HG02588 (cell line): Measurements from ENCODE around the gene HEXA.
"Not testable (repeated sequence)": the region's sequence is repeated elsewhere in the genome, so short reads cannot be mapped to it uniquely, and the experiment has no call there.

Experiments used
- ATAC-seq: cut with Tn5 transposase; IDR thresholded peaks from one replicate; pipeline ENCODE4 v1.9.1; 2021; ENCODE audit warnings: mild to moderate bottlenecking, moderate library complexity; ENCODE audit not compliant: unreplicated experiment

HEXA gene

GRCh38 chr15:72375846-72376581 is at the start of gene HEXA:
Gene HEXA (minus strand): TSS chr15:72376014. CDS start chr15:72375972, 42 bp downstream.
- ATAC-seq = peak; percentile 83

GRCh38 chr15:72423256-72423655 is 47.4 kb upstream of the HEXA start:
- no peak for ATAC-seq

GRCh38 chr15:72421484-72421883 is 45.7 kb upstream of the HEXA start:
- ATAC-seq = no peak

- ATAC-seq = no peak
Measured at GRCh38 chr15:72420576-72420975, 44.8 kb upstream of the HEXA start.

- not testable (repeated sequence) for ATAC-seq
Measured at GRCh38 chr15:72419768-72420167, 44.0 kb upstream of the HEXA start.

GRCh38 chr15:72415304-72415703 is 39.5 kb upstream of the HEXA start:
- ATAC-seq = no peak

- not testable (repeated sequence) for ATAC-seq
Measured at GRCh38 chr15:72413337-72413736, 37.5 kb upstream of the HEXA start.

GRCh38 chr15:72411544-72411943 is 35.7 kb upstream of the HEXA start:
- no peak for ATAC-seq

- no peak for ATAC-seq
Measured at GRCh38 chr15:72411111-72411510, 35.3 kb upstream of the HEXA start.

GRCh38 chr15:72406936-72407335 is 31.1 kb upstream of the HEXA start:
- ATAC-seq = no peak

GRCh38 chr15:72404841-72405240 is 29.0 kb upstream of the HEXA start:
- no peak for ATAC-seq

GRCh38 chr15:72404356-72404755 is 28.5 kb upstream of the HEXA start:
- no peak for ATAC-seq

GRCh38 chr15:72402726-72403125 is 26.9 kb upstream of the HEXA start:
- no peak for ATAC-seq

GRCh38 chr15:72398648-72399047 is 22.8 kb upstream of the HEXA start:
- no peak for ATAC-seq

GRCh38 chr15:72397796-72398588 is 22.2 kb upstream of the HEXA start, which contains the start of gene TMEM202:
Gene TMEM202 (plus strand): TSS chr15:72398305. CDS start chr15:72398327, 22 bp downstream.
- ATAC-seq = no peak

- not testable (repeated sequence) for ATAC-seq
Measured at GRCh38 chr15:72396331-72396730, 20.5 kb upstream of the HEXA start.

GRCh38 chr15:72389231-72389630 is 13.4 kb upstream of the HEXA start:
- ATAC-seq = no peak

- ATAC-seq = no peak
Measured at GRCh38 chr15:72387741-72388140, 11.9 kb upstream of the HEXA start.

GRCh38 chr15:72382146-72382545 is 6.3 kb upstream of the HEXA start:
- ATAC-seq = no peak

- ATAC-seq = no peak
Measured at GRCh38 chr15:72380743-72381142, 4.9 kb upstream of the HEXA start.

GRCh38 chr15:72379856-72380430 is 4.1 kb upstream of the HEXA start:
- no peak for ATAC-seq

- not testable (repeated sequence) for ATAC-seq
Measured at GRCh38 chr15:72379106-72379505, 3.3 kb upstream of the HEXA start.
